Peyer's patch (tissue), 4 donors: ENCODE results near the gene KCNH6. TPM values are rescaled to one million over a fixed set of nuclear protein-coding genes. Genes with fewer than 3 reads are reported as not detected.
A peak's percentile ranks its signal among the peaks of the same experiment; 100 is the strongest.

Experiments
- DNase-seq, 3 donors: peaks; one replicate each; pipeline ENCODE4 v3.0.0-alpha.2; 2017 to 2019
- H3K27ac ChIP-seq, 4 donors: fragments of 200-600 bp; sonication (generic); one replicate each; pipeline ENCODE4 v1.5.1; 2016 to 2019
- H3K27me3 ChIP-seq, 2 donors: fragments of 200-600 bp; sonication (generic); one replicate each; pipeline ENCODE4 v1.5.1; 2019
- H3K36me3 ChIP-seq, 3 donors: fragments of 200-600 bp; sonication (generic); one replicate each; pipeline ENCODE4 v1.5.1; 2016 to 2019
- H3K4me1 ChIP-seq, 4 donors: fragments of 200-600 bp; sonication (generic); one replicate each; pipeline ENCODE4 v1.5.1; 2016 to 2019
- H3K4me3 ChIP-seq, 4 donors: fragments of 200-600 bp; sonication (generic); 1 replicate in 3 of 4; 2 replicates in 1 of 4; pipeline ENCODE4 v1.5.1; 2016 to 2019; ENCODE audit warnings: mild to moderate bottlenecking in 1 of 4
- H3K9me3 ChIP-seq, 4 donors: fragments of 200-600 bp; sonication (generic); one replicate each; pipeline ENCODE4 v1.5.1; 2016 to 2019; ENCODE audit warnings: mild to moderate bottlenecking in 1 of 4
- POLR2A ChIP-seq, 2 donors: fragments of 450-650 bp; IDR thresholded peaks; one replicate each; pipeline ENCODE4 v1.5.1; 2017; ENCODE audit warnings: antibody characterized with exemption in 2 of 2, mild to moderate bottlenecking in 2 of 2, moderate library complexity in 2 of 2
- total RNA-seq, 4 donors: library from RNA; depleted of rRNA; stranded (reverse); fragments of >200 nt; gene quantifications; one replicate each; pipeline ENCODE4 v1.1.0, GENCODE V29; 2016
- TF ChIP-seq, protein P1 (sequence below), 6 experiments: fragments of 450-650 bp in 4 of 6; fragments of 200-600 bp in 2 of 6; sonication (generic) in 1 of 6; IDR thresholded peaks; one replicate each; pipeline ENCODE4 v1.5.1; 2017 to 2019; ENCODE audit warnings: antibody characterized with exemption in 6 of 6, mild to moderate bottlenecking in 3 of 6, moderate library complexity in 1 of 6

The KCNH6 gene
- total RNA-seq, 4 donors from 2014 or later, result 3.3 to 78.6 (median 26.7) TPM

DNA sequence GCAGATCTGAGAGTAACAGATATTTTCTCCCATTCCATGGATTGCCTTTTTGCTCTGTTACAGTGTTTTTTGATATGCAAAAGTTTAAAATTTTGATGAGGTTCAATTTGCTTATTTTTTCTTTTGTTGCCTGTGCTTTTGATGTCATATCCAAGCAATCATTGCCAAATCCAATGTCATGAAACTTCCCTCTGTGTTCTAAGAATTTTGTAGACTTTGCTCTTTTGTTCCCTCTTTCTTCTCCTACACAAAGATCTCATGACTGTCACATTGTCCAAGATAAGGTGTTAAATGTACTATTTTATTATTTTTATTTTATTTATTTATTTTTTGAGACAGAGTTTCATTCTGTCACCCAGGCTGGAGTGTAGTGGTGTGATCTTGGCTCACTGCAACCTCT lies 18.9 kb upstream of the KCNH6 start:
- Histone ChIP-seq H3K36me3 (no peaks in the 10 kb centered on the region), H3K9me3 (no peaks in the 10 kb centered on the region), H3K4me3 (no peak overlapping the region), H3K27me3 (no peaks in the 10 kb centered on the region), H3K4me1 (no peaks in the 10 kb centered on the region), H3K27ac (no peak overlapping the region)
- TF ChIP-seq, protein P1, sequence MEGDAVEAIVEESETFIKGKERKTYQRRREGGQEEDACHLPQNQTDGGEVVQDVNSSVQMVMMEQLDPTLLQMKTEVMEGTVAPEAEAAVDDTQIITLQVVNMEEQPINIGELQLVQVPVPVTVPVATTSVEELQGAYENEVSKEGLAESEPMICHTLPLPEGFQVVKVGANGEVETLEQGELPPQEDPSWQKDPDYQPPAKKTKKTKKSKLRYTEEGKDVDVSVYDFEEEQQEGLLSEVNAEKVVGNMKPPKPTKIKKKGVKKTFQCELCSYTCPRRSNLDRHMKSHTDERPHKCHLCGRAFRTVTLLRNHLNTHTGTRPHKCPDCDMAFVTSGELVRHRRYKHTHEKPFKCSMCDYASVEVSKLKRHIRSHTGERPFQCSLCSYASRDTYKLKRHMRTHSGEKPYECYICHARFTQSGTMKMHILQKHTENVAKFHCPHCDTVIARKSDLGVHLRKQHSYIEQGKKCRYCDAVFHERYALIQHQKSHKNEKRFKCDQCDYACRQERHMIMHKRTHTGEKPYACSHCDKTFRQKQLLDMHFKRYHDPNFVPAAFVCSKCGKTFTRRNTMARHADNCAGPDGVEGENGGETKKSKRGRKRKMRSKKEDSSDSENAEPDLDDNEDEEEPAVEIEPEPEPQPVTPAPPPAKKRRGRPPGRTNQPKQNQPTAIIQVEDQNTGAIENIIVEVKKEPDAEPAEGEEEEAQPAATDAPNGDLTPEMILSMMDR (IDR thresholded peaks at IDR 0.05), result no peak
- TF ChIP-seq POLR2A (IDR thresholded peaks at IDR 0.05), result no peak
- no peak for DNase-seq

DNA sequence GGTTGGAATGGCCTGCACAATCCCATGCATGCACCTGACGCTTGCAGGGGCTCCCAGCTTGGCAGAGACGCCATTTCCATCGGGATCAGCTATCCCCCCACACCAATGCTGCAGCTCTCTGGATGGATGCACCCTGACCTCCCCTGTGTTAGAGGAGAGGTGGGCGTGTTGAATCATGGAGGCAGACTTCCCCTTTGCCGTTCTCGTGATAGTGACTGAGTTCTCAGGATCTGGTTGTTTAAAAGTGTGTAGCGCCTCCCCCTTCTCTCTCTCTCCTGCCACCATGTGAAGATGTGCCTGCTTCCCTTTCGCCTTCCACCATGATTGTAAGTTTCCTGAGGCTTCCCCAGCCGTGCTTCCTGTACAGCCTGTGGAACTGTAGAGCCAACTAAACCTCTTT lies 17.8 kb upstream of the KCNH6 start:
- TF ChIP-seq, protein P1 (IDR thresholded peaks at IDR 0.05), result no peak
- TF ChIP-seq POLR2A (IDR thresholded peaks at IDR 0.05), result no peak
- no peaks in the 10 kb centered on the region for H3K27me3 ChIP-seq

DNA sequence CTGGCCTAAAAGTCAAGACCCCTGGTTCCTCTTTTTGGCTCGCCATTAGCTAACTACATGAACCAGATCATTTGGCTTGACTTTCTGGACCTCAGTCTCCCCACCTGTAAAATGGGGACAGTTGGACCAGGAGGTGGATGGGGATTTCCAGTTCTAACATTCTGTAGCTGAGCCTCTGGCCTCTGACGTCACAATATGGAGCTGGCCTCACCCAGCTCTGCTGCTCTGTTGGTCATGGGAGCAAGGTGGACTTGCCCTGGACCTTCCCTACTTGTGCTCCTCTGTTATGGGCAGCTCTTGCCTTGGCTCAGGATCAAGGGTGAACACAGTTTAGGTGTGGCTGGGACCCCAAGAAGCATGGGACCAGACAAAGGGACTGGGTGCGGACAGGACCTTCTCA lies 16.5 kb upstream of the KCNH6 start:
- H3K27ac ChIP-seq, result no peak overlapping the region
- TF ChIP-seq POLR2A (IDR thresholded peaks at IDR 0.05), result no peak
- TF ChIP-seq, protein P1 (IDR thresholded peaks at IDR 0.05), result no peak
- no peaks in the 10 kb centered on the region for H3K4me1 ChIP-seq
- H3K27me3 ChIP-seq, result no peaks in the 10 kb centered on the region
- no peak overlapping the region for H3K4me3 ChIP-seq
- no peaks in the 10 kb centered on the region for H3K9me3 ChIP-seq
- no peak for DNase-seq
- no peaks in the 10 kb centered on the region for H3K36me3 ChIP-seq

More for the DNA sequence above, 17.8 kb upstream of the KCNH6 start:
- no peaks in the 10 kb centered on the region for H3K4me1 ChIP-seq
- no peak overlapping the region for H3K27ac ChIP-seq
- DNase-seq, result no peak
- no peaks in the 10 kb centered on the region for H3K36me3 ChIP-seq
- no peaks in the 10 kb centered on the region for H3K9me3 ChIP-seq
- H3K4me3 ChIP-seq, result no peak overlapping the region

DNA sequence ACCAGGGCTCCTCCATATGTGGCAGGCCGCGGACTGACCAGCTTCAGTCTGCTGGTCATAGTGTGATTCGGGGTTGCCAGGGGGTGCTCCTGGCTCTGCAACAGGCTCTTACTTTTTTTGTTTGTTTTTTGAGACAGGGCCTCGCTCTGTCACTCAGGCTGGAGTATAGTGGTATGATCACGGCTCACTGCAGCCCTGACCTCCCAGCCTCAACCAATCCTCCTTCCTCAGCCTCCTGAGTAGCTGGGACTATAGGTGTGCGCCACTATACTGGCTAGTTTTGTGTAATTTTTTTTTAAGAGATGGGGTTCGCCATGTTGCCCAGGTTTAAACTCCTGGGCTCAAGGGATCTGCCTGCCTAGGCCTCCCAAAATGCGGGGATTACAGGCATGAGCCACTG lies 11.8 kb upstream of the KCNH6 start:
- no peak overlapping the region for H3K4me3 ChIP-seq
- H3K27ac ChIP-seq, result no peak overlapping the region
- no peak for DNase-seq
- TF ChIP-seq POLR2A (IDR thresholded peaks at IDR 0.05), result no peak
- TF ChIP-seq, protein P1 (IDR thresholded peaks at IDR 0.05), result no peak
- H3K4me1 ChIP-seq, result peaks cover 0 to 4% (median 2%) of the 10 kb centered on the region in 4 donors
- no peaks in the 10 kb centered on the region for H3K9me3 ChIP-seq
- no peaks in the 10 kb centered on the region for H3K27me3 ChIP-seq
- no peaks in the 10 kb centered on the region for H3K36me3 ChIP-seq

DNA sequence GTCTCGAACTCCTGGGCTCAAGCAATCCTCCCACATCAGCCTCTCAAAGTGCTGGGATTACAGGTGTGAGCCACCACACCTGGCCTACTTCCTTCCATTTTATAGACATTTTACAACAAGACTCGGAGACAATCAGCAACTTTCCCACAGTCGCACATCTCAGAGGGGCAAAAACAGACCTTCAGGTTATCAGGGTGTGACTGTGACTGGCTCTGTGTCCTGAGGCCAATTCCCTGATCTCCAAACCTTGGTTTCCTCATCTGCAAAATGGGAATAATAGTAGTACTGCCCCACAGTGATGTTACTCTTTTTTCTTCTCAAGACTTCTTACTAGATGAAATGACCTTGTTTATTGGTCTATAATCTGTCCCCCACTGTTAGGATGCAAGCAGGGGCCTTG lies 10.8 kb upstream of the KCNH6 start:
- no peaks in the 10 kb centered on the region for H3K9me3 ChIP-seq
- H3K4me3 ChIP-seq, result no peak overlapping the region
- H3K36me3 ChIP-seq, result no peaks in the 10 kb centered on the region
- peak overlapping the region in 2 of 4 donors; percentile 74 to 87 for H3K27ac ChIP-seq
- TF ChIP-seq, protein P1 (IDR thresholded peaks at IDR 0.05), result no peak
- no peak for TF ChIP-seq POLR2A (IDR thresholded peaks at IDR 0.05)
- no peaks in the 10 kb centered on the region for H3K27me3 ChIP-seq
- no peak for DNase-seq
- H3K4me1 ChIP-seq, result peaks cover 0 to 10% (median 2%) of the 10 kb centered on the region in 4 donors
